BE2C (cell line): Measurements from ENCODE around the gene ZBTB7A.

Experiments used
- DNase-seq: peaks from one replicate; pipeline ENCODE4 v3.0.0-alpha.2; 2020
- H3K27me3 ChIP-seq: fragments of 250-450 bp; sonication (Bioruptor Pico); 2 replicates; pipeline ENCODE4 v1.5.1; 2020; ENCODE audit warnings: mild to moderate bottlenecking
- H3K36me3 ChIP-seq: fragments of 250-450 bp; sonication (Bioruptor Pico); 2 replicates; pipeline ENCODE4 v1.5.1; 2020; ENCODE audit warnings: mild to moderate bottlenecking
- H3K4me1 ChIP-seq: fragments of 250-450 bp; sonication (Bioruptor Pico); 2 replicates; pipeline ENCODE4 v1.5.1; 2020
- H3K4me3 ChIP-seq: 2 replicates; pipeline ENCODE4 v1.5.1; 2011; ENCODE audit warnings: low read depth, low read length
- H3K9me3 ChIP-seq: fragments of 250-450 bp; sonication (Bioruptor Pico); 2 replicates; pipeline ENCODE4 v1.5.1; 2020
- TF ChIP-seq, protein P1 (sequence below): IDR thresholded peaks from 2 replicates; pipeline ENCODE4 v1.5.1; 2012; ENCODE audit warnings: mild to moderate bottlenecking, low read depth, low read length

The ZBTB7A gene

GRCh38 chr19:4095488-4095844 lies 28.8 kb upstream of the ZBTB7A start:
- H3K4me1 ChIP-seq, result no peaks in the 10 kb centered on the region

GRCh38 chr19:4094761-4095487 lies 28.2 kb upstream of the ZBTB7A start:
- TF ChIP-seq, protein P1, sequence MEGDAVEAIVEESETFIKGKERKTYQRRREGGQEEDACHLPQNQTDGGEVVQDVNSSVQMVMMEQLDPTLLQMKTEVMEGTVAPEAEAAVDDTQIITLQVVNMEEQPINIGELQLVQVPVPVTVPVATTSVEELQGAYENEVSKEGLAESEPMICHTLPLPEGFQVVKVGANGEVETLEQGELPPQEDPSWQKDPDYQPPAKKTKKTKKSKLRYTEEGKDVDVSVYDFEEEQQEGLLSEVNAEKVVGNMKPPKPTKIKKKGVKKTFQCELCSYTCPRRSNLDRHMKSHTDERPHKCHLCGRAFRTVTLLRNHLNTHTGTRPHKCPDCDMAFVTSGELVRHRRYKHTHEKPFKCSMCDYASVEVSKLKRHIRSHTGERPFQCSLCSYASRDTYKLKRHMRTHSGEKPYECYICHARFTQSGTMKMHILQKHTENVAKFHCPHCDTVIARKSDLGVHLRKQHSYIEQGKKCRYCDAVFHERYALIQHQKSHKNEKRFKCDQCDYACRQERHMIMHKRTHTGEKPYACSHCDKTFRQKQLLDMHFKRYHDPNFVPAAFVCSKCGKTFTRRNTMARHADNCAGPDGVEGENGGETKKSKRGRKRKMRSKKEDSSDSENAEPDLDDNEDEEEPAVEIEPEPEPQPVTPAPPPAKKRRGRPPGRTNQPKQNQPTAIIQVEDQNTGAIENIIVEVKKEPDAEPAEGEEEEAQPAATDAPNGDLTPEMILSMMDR, result no peak
- Histone ChIP-seq H3K4me1 (no peaks in the 10 kb centered on the region), H3K36me3 (peaks cover 40% of the 10 kb centered on the region), H3K4me3 (no peak overlapping the region), H3K9me3 (no peaks in the 10 kb centered on the region), H3K27me3 (no peaks in the 10 kb centered on the region)
- no peak for DNase-seq

More at GRCh38 chr19:4095488-4095844, 28.8 kb upstream of the ZBTB7A start:
- H3K36me3 ChIP-seq, result peaks cover 38% of the 10 kb centered on the region
- no peaks in the 10 kb centered on the region for H3K9me3 ChIP-seq
- H3K4me3 ChIP-seq, result no peak overlapping the region
- H3K27me3 ChIP-seq, result no peaks in the 10 kb centered on the region
- TF ChIP-seq, protein P1, result no peak
- DNase-seq, result no peak

DNA sequence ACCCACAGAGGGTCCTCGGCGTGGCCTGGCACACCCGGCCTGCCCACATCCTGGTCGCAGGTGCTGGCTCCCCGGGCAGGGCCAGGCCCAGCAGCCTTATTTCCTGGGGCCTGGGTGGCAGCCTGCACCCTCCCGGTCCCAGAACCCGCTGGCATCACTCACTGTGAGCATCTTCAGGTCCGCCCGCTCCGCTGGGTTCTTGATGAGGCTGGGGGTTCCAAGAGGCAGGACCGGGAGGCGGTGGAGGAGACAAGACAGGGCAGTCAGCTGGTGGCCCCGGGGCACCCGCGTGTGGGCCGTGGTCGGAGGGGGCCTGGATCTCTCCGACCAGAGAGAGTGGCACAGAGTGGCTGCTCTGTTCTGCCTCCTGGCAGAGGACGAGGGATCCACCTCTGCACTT lies 27.6 kb upstream of the ZBTB7A start:
- no peak overlapping the region for H3K4me3 ChIP-seq
- H3K36me3 ChIP-seq, result peaks cover 40% of the 10 kb centered on the region
- peaks cover 1% of the 10 kb centered on the region; the same call in 1 of the 2 replicates for H3K4me1 ChIP-seq
- DNase-seq, result no peak
- no peaks in the 10 kb centered on the region for H3K27me3 ChIP-seq
- H3K9me3 ChIP-seq, result no peaks in the 10 kb centered on the region
- TF ChIP-seq, protein P1, result no peak

GRCh38 chr19:4093643-4094175 lies 27.0 kb upstream of the ZBTB7A start:
- no peak for DNase-seq
- H3K27me3 ChIP-seq, result no peaks in the 10 kb centered on the region
- H3K4me1 ChIP-seq, result peaks cover 4% of the 10 kb centered on the region; the same call in 1 of the 2 replicates
- no peaks in the 10 kb centered on the region for H3K9me3 ChIP-seq
- TF ChIP-seq, protein P1, result no peak
- H3K4me3 ChIP-seq, result no peak overlapping the region
- peaks cover 36% of the 10 kb centered on the region for H3K36me3 ChIP-seq

DNA sequence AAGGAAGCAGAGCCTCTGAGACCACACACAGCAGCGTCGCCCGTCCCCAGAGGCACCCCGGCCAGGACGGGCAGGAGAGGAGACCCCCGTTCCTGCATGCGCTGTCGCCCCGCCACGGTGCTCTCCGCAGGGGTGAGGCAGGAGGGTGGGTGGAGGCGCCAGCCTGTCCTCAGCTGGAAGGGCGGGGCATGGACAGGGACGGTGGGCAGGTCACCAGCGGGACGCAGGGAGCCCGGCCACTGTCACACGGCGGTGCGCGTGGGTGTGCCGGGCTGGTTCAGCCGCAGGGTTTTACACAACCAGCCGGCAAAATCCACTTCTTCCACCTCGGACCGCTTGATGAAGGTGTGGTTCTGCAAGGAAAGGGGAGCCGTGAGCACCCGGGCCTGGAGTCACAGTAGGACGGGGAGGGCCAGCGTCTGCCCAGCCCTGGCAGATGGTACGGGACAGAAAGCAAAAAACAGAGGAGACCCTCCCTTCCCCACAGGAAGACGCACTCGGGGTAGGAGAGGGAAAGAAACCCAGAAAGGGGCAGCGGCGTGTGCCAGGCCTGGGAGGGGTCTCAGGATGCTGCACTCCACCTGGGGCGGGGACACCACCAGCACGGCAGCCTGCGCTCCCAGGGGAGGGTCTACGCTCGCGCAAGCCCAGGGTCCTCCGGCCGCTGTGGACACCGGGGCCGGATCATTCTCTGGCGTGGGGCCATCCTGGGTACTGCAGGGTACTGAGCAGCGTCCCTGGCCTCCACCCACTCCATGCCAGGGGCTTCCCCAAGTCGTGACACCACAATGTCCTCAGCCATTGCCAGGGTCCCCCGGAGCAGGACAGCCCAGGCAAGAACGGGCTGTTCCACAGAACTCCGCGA lies 23.9 kb upstream of the ZBTB7A start:
- Histone ChIP-seq H3K27me3 (no peaks in the 10 kb centered on the region), H3K4me3 (no peak overlapping the region), H3K4me1 (peaks cover 4% of the 10 kb centered on the region; the same call in 1 of the 2 replicates), H3K36me3 (peaks cover 28% of the 10 kb centered on the region), H3K9me3 (no peaks in the 10 kb centered on the region)
- no peak for DNase-seq
- TF ChIP-seq, protein P1, result no peak
